ENCODE measurements around the gene ZNF880. TPM values are rescaled to one million over a fixed set of nuclear protein-coding genes. Genes with fewer than 3 reads are reported as not detected.

The ZNF880 gene
- total and polyA plus RNA-seq, 9 of the 15 experiments (the other 6 are each of a cell fraction or from before 2014, with no cell fraction given) = 0.15 to 1.9 (median 0.64) TPM; not detected in 1

DNA sequence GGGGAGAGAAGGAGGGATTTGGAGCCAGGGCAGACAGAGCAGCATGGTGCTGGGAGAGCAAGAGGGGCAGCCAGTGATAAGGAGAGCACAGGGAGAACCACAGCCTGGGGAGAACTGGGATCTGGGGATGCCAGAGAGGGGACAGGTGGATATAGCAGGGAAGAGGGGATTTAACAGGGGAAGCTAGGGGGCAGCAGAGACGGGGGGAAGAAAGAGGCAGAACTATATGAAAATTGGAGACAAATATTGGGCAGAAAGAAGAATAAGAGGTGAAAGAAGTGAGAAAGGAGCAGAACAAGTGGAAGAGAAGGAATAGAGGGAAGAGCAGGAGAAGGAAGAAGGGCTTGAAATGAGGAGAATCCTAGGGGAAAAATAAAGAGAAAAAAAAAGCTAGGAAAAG is 21.4 kb downstream of the ZNF880 start (continued):
- TF ChIP-seq MLLT1 (IDR thresholded peaks at IDR 0.05) (no peak), HOXB6 (CRISPR knock-in tag; IDR thresholded peaks at IDR 0.05; ENCODE audit: borderline replicate concordance) (no peak), CTCF (IDR thresholded peaks at IDR 0.05 in 2 of 3, conservative IDR thresholded peaks at IDR 0.05 in 1 of 3; ENCODE audit: insufficient read depth in 2 of 3, low read depth in 1 of 3, low read length in 3 of 3) (peak; percentile 8 to 36 (median 33); a peak in 2 of 6 replicates), TRIM25 (IDR thresholded peaks at IDR 0.05; ENCODE audit: borderline replicate concordance) (no peak), RAD21 (CRISPR knock-in tag; conservative IDR thresholded peaks at IDR 0.05 in 1 of 2, IDR thresholded peaks at IDR 0.05 in 1 of 2) (peak in 1 of 2 experiments; percentile 52; a peak in 2 of 4 replicates), TAL1 (IDR thresholded peaks at IDR 0.05) (no peak), ZNF316 (IDR thresholded peaks at IDR 0.05) (no peak), ZBTB34 (CRISPR knock-in tag; IDR thresholded peaks at IDR 0.05) (no peak)
- TF ChIP-seq, protein P1, sequence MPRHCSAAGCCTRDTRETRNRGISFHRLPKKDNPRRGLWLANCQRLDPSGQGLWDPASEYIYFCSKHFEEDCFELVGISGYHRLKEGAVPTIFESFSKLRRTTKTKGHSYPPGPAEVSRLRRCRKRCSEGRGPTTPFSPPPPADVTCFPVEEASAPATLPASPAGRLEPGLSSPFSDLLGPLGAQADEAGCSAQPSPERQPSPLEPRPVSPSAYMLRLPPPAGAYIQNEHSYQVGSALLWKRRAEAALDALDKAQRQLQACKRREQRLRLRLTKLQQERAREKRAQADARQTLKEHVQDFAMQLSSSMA (CRISPR knock-in tag; IDR thresholded peaks at IDR 0.05) = no peak
- TF ChIP-seq, protein P2, sequence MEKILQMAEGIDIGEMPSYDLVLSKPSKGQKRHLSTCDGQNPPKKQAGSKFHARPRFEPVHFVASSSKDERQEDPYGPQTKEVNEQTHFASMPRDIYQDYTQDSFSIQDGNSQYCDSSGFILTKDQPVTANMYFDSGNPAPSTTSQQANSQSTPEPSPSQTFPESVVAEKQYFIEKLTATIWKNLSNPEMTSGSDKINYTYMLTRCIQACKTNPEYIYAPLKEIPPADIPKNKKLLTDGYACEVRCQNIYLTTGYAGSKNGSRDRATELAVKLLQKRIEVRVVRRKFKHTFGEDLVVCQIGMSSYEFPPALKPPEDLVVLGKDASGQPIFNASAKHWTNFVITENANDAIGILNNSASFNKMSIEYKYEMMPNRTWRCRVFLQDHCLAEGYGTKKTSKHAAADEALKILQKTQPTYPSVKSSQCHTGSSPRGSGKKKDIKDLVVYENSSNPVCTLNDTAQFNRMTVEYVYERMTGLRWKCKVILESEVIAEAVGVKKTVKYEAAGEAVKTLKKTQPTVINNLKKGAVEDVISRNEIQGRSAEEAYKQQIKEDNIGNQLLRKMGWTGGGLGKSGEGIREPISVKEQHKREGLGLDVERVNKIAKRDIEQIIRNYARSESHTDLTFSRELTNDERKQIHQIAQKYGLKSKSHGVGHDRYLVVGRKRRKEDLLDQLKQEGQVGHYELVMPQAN (IDR thresholded peaks at IDR 0.05; ENCODE audit: borderline replicate concordance) = no peak
